22Rv1 (cell line): ENCODE data around the gene NT5DC3.

Experiments used
- H3K27ac ChIP-seq: fragments of 450-650 bp; 2 replicates; pipeline ENCODE4 v1.5.1; 2017
- CTCF ChIP-seq: fragments of 450-650 bp; IDR thresholded peaks from 2 replicates; pipeline ENCODE4 v1.5.1; 2017; ENCODE audit warnings: mild to moderate bottlenecking
- ZFX ChIP-seq: fragments of 450-650 bp; IDR thresholded peaks from 2 replicates; pipeline ENCODE4 v1.6.1; 2017; ENCODE audit warnings: antibody characterized with exemption, borderline replicate concordance

Gene NT5DC3

DNA sequence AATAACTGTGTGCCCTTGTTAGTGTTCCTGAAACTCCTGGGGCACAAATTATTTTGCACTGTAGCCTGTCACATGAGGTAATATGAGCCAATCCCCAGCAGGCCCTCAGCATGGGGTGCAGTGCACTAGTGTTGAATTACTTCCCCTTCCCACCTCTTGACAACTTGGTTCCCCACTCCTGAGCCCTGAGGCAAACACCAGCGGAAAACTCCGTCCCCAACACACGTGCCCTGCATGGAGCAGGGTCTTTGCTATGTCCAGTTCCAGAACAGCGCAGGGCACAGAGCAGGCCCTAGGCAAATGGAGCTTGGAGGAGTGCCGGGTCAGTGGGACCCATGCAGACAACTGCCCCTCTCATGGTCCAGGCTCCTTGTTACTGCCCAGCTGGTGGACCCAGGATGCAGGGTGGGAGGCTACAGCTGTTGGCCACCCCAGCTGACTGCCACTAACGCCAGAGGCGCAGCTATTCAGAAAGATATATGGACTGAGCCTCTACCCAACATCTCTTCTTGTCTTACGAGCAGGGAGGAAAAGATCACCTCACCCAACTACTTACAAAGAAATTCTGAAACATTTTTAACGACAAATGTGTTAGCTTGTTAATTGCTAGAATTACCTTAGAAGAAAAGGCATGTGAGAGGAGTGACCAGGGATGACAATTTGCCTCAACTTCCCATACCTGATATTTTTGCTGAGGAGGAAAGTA, 71.6 kb downstream of the NT5DC3 start:
- H3K27ac ChIP-seq, result no peak overlapping the region
- TF ChIP-seq CTCF (no peak), ZFX (no peak)

DNA sequence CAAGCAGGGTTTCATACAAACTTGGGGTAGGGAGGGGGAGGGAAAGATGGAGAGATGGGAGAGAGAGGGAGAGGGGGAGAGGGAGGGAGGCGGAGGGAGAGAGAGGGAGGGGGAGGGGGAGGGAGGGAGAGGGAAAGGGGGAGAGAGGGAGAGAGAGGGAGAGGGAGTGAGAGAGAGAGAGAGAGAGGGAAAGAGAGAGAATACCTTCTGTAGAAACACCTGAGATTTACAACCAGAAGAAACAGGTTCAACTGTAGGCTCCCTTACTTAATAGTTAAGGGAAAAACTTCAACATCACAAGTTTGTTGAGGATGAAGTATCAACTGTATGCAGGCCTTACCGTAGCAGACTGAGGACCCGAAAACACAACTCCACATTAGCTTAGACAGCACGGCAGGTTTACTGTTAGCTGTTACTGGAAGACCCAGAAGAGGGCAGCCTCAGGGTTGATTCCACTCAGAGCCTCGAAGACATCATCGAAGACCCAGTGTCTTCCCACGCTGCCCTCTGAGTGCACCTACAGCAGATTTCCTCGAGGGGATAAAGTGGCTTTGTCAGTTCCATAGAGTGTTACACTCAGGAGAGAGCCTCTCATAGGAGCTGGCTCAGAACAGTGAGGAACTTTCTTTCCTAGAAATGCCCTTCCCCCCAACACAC, 72.4 kb downstream of the NT5DC3 start:
- no peak overlapping the region for H3K27ac ChIP-seq
- no peak for TF ChIP-seq CTCF
- TF ChIP-seq ZFX, result no peak

- TF ChIP-seq CTCF, result no peak
- TF ChIP-seq ZFX, result no peak
Observed at GRCh38 chr12:103766028-103766427, 75.0 kb downstream of the NT5DC3 start.

GRCh38 chr12:103765322-103765721, 75.7 kb downstream of the NT5DC3 start:
- TF ChIP-seq ZFX (no peak), CTCF (no peak)
- H3K27ac ChIP-seq, result no peak overlapping the region

More at GRCh38 chr12:103766028-103766427, 75.0 kb downstream of the NT5DC3 start:
- no peak overlapping the region for H3K27ac ChIP-seq

- H3K27ac ChIP-seq, result no peak overlapping the region
- TF ChIP-seq ZFX (no peak), CTCF (no peak)
Observed at GRCh38 chr12:103762473-103762872, 78.6 kb downstream of the NT5DC3 start.

DNA sequence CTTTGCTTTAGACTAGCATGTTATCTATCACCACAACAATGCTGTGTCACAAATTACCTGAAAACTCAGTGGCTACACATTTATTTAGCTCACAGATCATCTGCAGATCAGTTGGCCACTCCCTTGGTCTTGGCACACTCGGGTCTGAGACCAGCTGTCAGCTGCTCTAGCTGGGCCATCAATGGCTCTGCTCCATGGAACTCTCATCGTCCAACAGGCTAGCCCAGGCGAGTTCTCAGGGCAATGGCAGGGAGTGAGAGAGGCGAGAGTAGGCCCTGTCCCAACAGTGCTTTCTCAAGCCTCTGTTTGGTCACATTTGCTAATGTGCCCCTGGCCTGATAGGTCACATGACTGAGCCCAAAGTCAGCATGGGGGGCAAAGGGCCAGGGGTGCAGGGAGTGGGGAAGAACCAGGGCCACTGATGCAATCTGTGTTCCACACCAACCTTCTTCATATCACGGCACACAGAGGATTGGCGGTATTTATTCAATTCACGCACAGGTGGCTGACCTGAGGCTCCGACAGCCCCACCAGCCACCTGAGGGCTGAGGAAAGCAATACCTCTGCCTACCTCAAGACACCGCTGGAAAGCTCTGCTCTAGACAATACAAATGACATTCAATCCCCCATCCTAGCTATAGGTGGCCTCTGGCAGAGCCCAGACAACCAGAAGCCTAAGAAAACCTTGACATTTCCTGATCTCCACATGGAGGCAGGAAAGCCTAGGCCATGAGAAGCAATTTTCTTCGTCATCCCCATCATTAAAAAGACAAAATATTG, 82.5 kb downstream of the NT5DC3 start:
- TF ChIP-seq CTCF (no peak), ZFX (no peak)
- no peak overlapping the region for H3K27ac ChIP-seq

GRCh38 chr12:103757248-103757647, 83.8 kb downstream of the NT5DC3 start:
- no peak overlapping the region for H3K27ac ChIP-seq
- TF ChIP-seq CTCF, result no peak
- no peak for TF ChIP-seq ZFX
